ENCODE data around the gene C22orf39. TPM values are rescaled to one million over a fixed set of nuclear protein-coding genes. Genes with fewer than 3 reads are reported as not detected.

The C22orf39 gene
- total and polyA plus RNA-seq, 10 of the 15 experiments (the other 5 are each of a cell fraction or from before 2014, with no cell fraction given), result 6.7 to 47.0 (median 26.5) TPM

GRCh38 chr22:19478901-19479354, 31.4 kb upstream of the C22orf39 start, which contains the start of gene UFD1 (continued):
- TF ChIP-seq CUX1 (IDR thresholded peaks at IDR 0.05; ENCODE audit: insufficient replicate concordance, low read depth, low read length), result no peak
- no peak for TF ChIP-seq ZBTB33 (IDR thresholded peaks at IDR 0.05)
- no peak for TF ChIP-seq LARP7 (IDR thresholded peaks at IDR 0.05)
- TF ChIP-seq SP1 (IDR thresholded peaks at IDR 0.05; ENCODE audit: low read depth, low read length), result peak; percentile 64
- TF ChIP-seq CBFB (IDR thresholded peaks at IDR 0.05; ENCODE audit: low read depth), result peak; percentile 75; the same call in 1 of the 2 replicates
- TF ChIP-seq E2F4 (IDR thresholded peaks at IDR 0.05; ENCODE audit: low read depth, low read length), result 0 out of 2 replicates have a peak, but pooled peaks have one; percentile 67
- TF ChIP-seq RELA (IDR thresholded peaks at IDR 0.05; ENCODE audit: borderline replicate concordance, partially characterized antibody), result peak; percentile 64
- TF ChIP-seq RFX5 (IDR thresholded peaks at IDR 0.05; ENCODE audit: low read depth, low read length), result no peak
- peak; percentile 97 to 98 for TF ChIP-seq BHLHE40 (IDR thresholded peaks at IDR 0.05; ENCODE audit: borderline replicate concordance in 1 of 2, low read depth in 2 of 2, low read length in 1 of 2)
- no peak for TF ChIP-seq MTA3 (IDR thresholded peaks at IDR 0.05; ENCODE audit: borderline replicate concordance, low read length)
- no peak for TF ChIP-seq ZZZ3 (IDR thresholded peaks at IDR 0.05; ENCODE audit: control insufficient read depth, insufficient read length, low read depth)
- no peak for TF ChIP-seq CHD4 (IDR thresholded peaks at IDR 0.05)
- no peak for TF ChIP-seq NBN (IDR thresholded peaks at IDR 0.05)
- peak; percentile 99 for TF ChIP-seq JUND (IDR thresholded peaks at IDR 0.05; ENCODE audit: low read depth, low read length)
- no peak for TF ChIP-seq SMC3 (IDR thresholded peaks at IDR 0.05; ENCODE audit: borderline replicate concordance, low read length)
- TF ChIP-seq YY1 (IDR thresholded peaks at IDR 0.05; ENCODE audit: low read depth, low read length), result no peak
- TF ChIP-seq SIN3A (IDR thresholded peaks at IDR 0.05; ENCODE audit: low read depth, low read length), result 0 out of 2 replicates have a peak, but pooled peaks have one; percentile 44
- TF ChIP-seq MYC (IDR thresholded peaks at IDR 0.05; ENCODE audit: insufficient read depth, insufficient read length, insufficient replicate concordance, low read length, severe bottlenecking), result no peak
- TF ChIP-seq IKZF2 (IDR thresholded peaks at IDR 0.05), result no peak
- TF ChIP-seq KLF5 (IDR thresholded peaks at IDR 0.05; ENCODE audit: partially characterized antibody), result peak; percentile 99
- TF ChIP-seq PML (IDR thresholded peaks at IDR 0.05; ENCODE audit: low read length), result no peak
- TF ChIP-seq IRF3 (IDR thresholded peaks at IDR 0.05), result no peak
- 0 out of 2 replicates have a peak, but pooled peaks have one; percentile 45 for TF ChIP-seq DPF2 (IDR thresholded peaks at IDR 0.05)
- no peak for TF ChIP-seq FOS (IDR thresholded peaks at IDR 0.05; ENCODE audit: borderline replicate concordance, extremely low read depth, insufficient read length)
